HEK293 (cell line): ENCODE measurements around the gene KPNA4.

Experiments used
- CTCF ChIA-PET: fragments of 350-600 bp; formaldehyde crosslinking; extraction: SDS; loops from one replicate; lab custom pipeline; 2021; ENCODE audit warnings: antibody characterized with exemption; lab: Yijun Ruan, JAX
- POLR2A ChIA-PET: fragments of 300-600 bp; formaldehyde crosslinking; extraction: SDS; loops from one replicate; lab custom pipeline; 2020; ENCODE audit warnings: antibody characterized with exemption, inconsistent platforms; lab: Yijun Ruan, JAX
- H3K27ac ChIP-seq: fragments of 200-500 bp; sonication (Bioruptor generic); 2 replicates; pipeline ENCODE4 v1.5.1; 2014; ENCODE audit warnings: low read depth, low read length, control low read depth, inconsistent platforms; ENCODE audit errors: extremely low read depth
- H3K36me3 ChIP-seq, 2 experiments: fragments of 200-500 bp in 1 of 2; sonication (Bioruptor generic) in 1 of 2; 1 replicate in 1 of 2; 2 replicates in 1 of 2; pipeline ENCODE4 v1.5.1; 2014 to 2017; ENCODE audit warnings: inconsistent platforms in 2 of 2, low read length in 2 of 2; ENCODE audit not compliant: control insufficient read depth in 2 of 2, insufficient read depth in 1 of 2
- H3K4me1 ChIP-seq: fragments of 200-500 bp; sonication (Bioruptor generic); 2 replicates; pipeline ENCODE4 v1.5.1; 2014; ENCODE audit warnings: mild to moderate bottlenecking, low read length, inconsistent platforms; ENCODE audit not compliant: control insufficient read depth, insufficient read depth
- H3K4me3 ChIP-seq: 2 replicates; pipeline ENCODE4 v1.5.1; 2011; ENCODE audit warnings: low read depth, mild to moderate bottlenecking, control low read depth, low read length, moderate library complexity
- H3K9me3 ChIP-seq: fragments of 200-500 bp; sonication (Bioruptor generic); 2 replicates; pipeline ENCODE4 v1.5.1; 2014; ENCODE audit warnings: low read depth, low read length, inconsistent platforms; ENCODE audit not compliant: control insufficient read depth, insufficient read depth
- BCL11B ChIP-seq: fragments of 450-650 bp; formaldehyde crosslinking; IDR thresholded peaks from 2 replicates; pipeline ENCODE4 v1.5.1; 2016; ENCODE audit warnings: low read depth, missing biosample characterization, missing genetic modification characterization
- BCL6B ChIP-seq: fragments of 450-650 bp; formaldehyde crosslinking; IDR thresholded peaks from 2 replicates; pipeline ENCODE4 v1.5.1; 2017; ENCODE audit warnings: missing biosample characterization, missing genetic modification characterization
- EGR2 ChIP-seq: fragments of 450-650 bp; formaldehyde crosslinking; IDR thresholded peaks from 2 replicates; pipeline ENCODE4 v1.5.1; 2016; ENCODE audit warnings: low read depth, missing biosample characterization, missing genetic modification characterization
- GLI2 ChIP-seq: fragments of 450-650 bp; formaldehyde crosslinking; IDR thresholded peaks from 2 replicates; pipeline ENCODE4; 2017; ENCODE audit warnings: missing biosample characterization, missing genetic modification characterization, low read depth, borderline replicate concordance
- HOXC10 ChIP-seq: sonication (generic); formaldehyde crosslinking; IDR thresholded peaks from 2 replicates; pipeline ENCODE4 v1.8.1; 2023; ENCODE audit warnings: mild to moderate bottlenecking, missing genetic modification reagents
- KLF8 ChIP-seq: fragments of 450-650 bp; formaldehyde crosslinking; IDR thresholded peaks from 2 replicates; pipeline ENCODE4 v1.5.1; 2016; ENCODE audit warnings: missing biosample characterization, missing genetic modification characterization
- REPIN1 ChIP-seq: fragments of 450-650 bp; formaldehyde crosslinking; IDR thresholded peaks from 2 replicates; pipeline ENCODE4 v1.5.1; 2017; ENCODE audit warnings: missing biosample characterization, missing genetic modification characterization, low read depth
- SCRT2 ChIP-seq: fragments of 450-650 bp; formaldehyde crosslinking; IDR thresholded peaks from 2 replicates; pipeline ENCODE4 v1.5.1; 2016; ENCODE audit warnings: missing biosample characterization, missing genetic modification characterization
- SP3 ChIP-seq: fragments of 450-650 bp; formaldehyde crosslinking; IDR thresholded peaks from 2 replicates; pipeline ENCODE4 v1.5.1; 2016; ENCODE audit warnings: missing biosample characterization, missing genetic modification characterization
- YY2 ChIP-seq: fragments of 450-650 bp; formaldehyde crosslinking; IDR thresholded peaks from 2 replicates; pipeline ENCODE4 v1.5.1; 2016; ENCODE audit warnings: missing biosample characterization, missing genetic modification characterization
- ZBTB1 ChIP-seq: fragments of 450-650 bp; formaldehyde crosslinking; IDR thresholded peaks from 2 replicates; pipeline ENCODE4 v1.5.1; 2016; ENCODE audit warnings: missing biosample characterization, missing genetic modification characterization
- ZBTB20 ChIP-seq: fragments of 450-650 bp; formaldehyde crosslinking; IDR thresholded peaks from 2 replicates; pipeline ENCODE4 v1.5.1; 2016; ENCODE audit warnings: missing biosample characterization, missing genetic modification characterization
- ZEB2 ChIP-seq: fragments of 450-650 bp; formaldehyde crosslinking; IDR thresholded peaks from 2 replicates; pipeline ENCODE4 v1.5.1; 2016; ENCODE audit warnings: missing biosample characterization, missing genetic modification characterization
- ZIC2 ChIP-seq: fragments of 450-650 bp; formaldehyde crosslinking; IDR thresholded peaks from 2 replicates; pipeline ENCODE4 v1.5.1; 2016; ENCODE audit warnings: missing biosample characterization, missing genetic modification characterization
- ZNF10 ChIP-seq: fragments of 450-650 bp; formaldehyde crosslinking; IDR thresholded peaks from 2 replicates; pipeline ENCODE4 v1.5.1; 2017; ENCODE audit warnings: missing biosample characterization, missing genetic modification characterization
- ZNF19 ChIP-seq: fragments of 450-650 bp; formaldehyde crosslinking; IDR thresholded peaks from 2 replicates; pipeline ENCODE4; 2016; ENCODE audit warnings: missing biosample characterization, missing genetic modification characterization, low read depth
- ZNF266 ChIP-seq: fragments of 450-650 bp; formaldehyde crosslinking; IDR thresholded peaks from 2 replicates; pipeline ENCODE4 v1.5.1; 2016; ENCODE audit warnings: missing biosample characterization, missing genetic modification characterization, low read depth
- ZNF274 ChIP-seq, 2 experiments: fragments of 200-500 bp in 1 of 2; fragments of 450-650 bp in 1 of 2; sonication (Bioruptor generic) in 1 of 2; formaldehyde crosslinking in 1 of 2; IDR thresholded peaks; 2 replicates each; pipeline versions ENCODE4 v1.5.1 to v1.6.1; 2014 to 2016; ENCODE audit warnings: borderline replicate concordance in 1 of 2, inconsistent platforms in 1 of 2, low read length in 1 of 2, missing biosample characterization in 1 of 2, missing genetic modification characterization in 1 of 2
- ZNF280D ChIP-seq: fragments of 450-650 bp; formaldehyde crosslinking; IDR thresholded peaks from 2 replicates; pipeline ENCODE4 v1.5.1; 2016; ENCODE audit warnings: missing biosample characterization, missing genetic modification characterization
- ZNF335 ChIP-seq: fragments of 450-650 bp; formaldehyde crosslinking; conservative IDR thresholded peaks from 2 replicates; pipeline ENCODE4 v1.5.1; 2016; ENCODE audit warnings: missing biosample characterization, missing genetic modification characterization
- ZNF404 ChIP-seq: fragments of 450-650 bp; formaldehyde crosslinking; IDR thresholded peaks from 2 replicates; pipeline ENCODE4 v1.5.1; 2017; ENCODE audit warnings: missing biosample characterization, missing genetic modification characterization
- ZNF449 ChIP-seq: fragments of 450-650 bp; formaldehyde crosslinking; IDR thresholded peaks from 2 replicates; pipeline ENCODE4 v1.5.1; 2017; ENCODE audit warnings: missing biosample characterization, mild to moderate bottlenecking, missing genetic modification characterization, moderate library complexity
- ZNF48 ChIP-seq: fragments of 450-650 bp; formaldehyde crosslinking; IDR thresholded peaks from 2 replicates; pipeline ENCODE4 v1.5.1; 2016; ENCODE audit warnings: missing biosample characterization, missing genetic modification characterization
- ZNF600 ChIP-seq: fragments of 450-650 bp; formaldehyde crosslinking; IDR thresholded peaks from 2 replicates; pipeline ENCODE4 v1.5.1; 2016; ENCODE audit warnings: missing biosample characterization, missing genetic modification characterization
- ZNF626 ChIP-seq: fragments of 450-650 bp; sonication (Bioruptor Pico); formaldehyde crosslinking; IDR thresholded peaks from 2 replicates; pipeline ENCODE4 v1.5.1; 2018; ENCODE audit warnings: missing biosample characterization, missing genetic modification characterization, inconsistent platforms
- ZNF629 ChIP-seq: fragments of 450-650 bp; formaldehyde crosslinking; IDR thresholded peaks from 2 replicates; pipeline ENCODE4 v1.5.1; 2017; ENCODE audit warnings: missing biosample characterization, missing genetic modification characterization
- ZNF645 ChIP-seq: fragments of 450-650 bp; formaldehyde crosslinking; IDR thresholded peaks from 2 replicates; pipeline ENCODE4; 2016; ENCODE audit warnings: missing biosample characterization, missing genetic modification characterization
- ZNF664 ChIP-seq: fragments of 450-650 bp; formaldehyde crosslinking; IDR thresholded peaks from 2 replicates; pipeline ENCODE4 v1.5.1; 2016; ENCODE audit warnings: missing biosample characterization, missing genetic modification characterization
- ZNF670 ChIP-seq: fragments of 450-650 bp; formaldehyde crosslinking; IDR thresholded peaks from 2 replicates; pipeline ENCODE4 v1.5.1; 2016; ENCODE audit warnings: missing biosample characterization, missing genetic modification characterization, low read depth
- ZNF837 ChIP-seq: fragments of 450-650 bp; formaldehyde crosslinking; IDR thresholded peaks from 2 replicates; pipeline ENCODE4 v1.5.1; 2016; ENCODE audit warnings: missing biosample characterization, missing genetic modification characterization
- ZNF843 ChIP-seq: fragments of 450-650 bp; formaldehyde crosslinking; IDR thresholded peaks from 2 replicates; pipeline ENCODE4 v1.5.1; 2016; ENCODE audit warnings: missing biosample characterization, missing genetic modification characterization

KPNA4 gene

GRCh38 chr3:160482796-160483195 is 82.6 kb downstream of the KPNA4 start:
- TF ChIP-seq ZNF266 = no peak
- no peak for TF ChIP-seq ZNF629
- TF ChIP-seq ZNF626 (tag by site-specific recombination) = no peak
- TF ChIP-seq EGR2 = no peak
- no peak for TF ChIP-seq ZBTB20
- TF ChIP-seq ZNF600 (tag by site-specific recombination) = no peak
- no peak for TF ChIP-seq ZNF48 (tag by site-specific recombination)
- TF ChIP-seq ZIC2 (tag by site-specific recombination) = no peak
- no peak for TF ChIP-seq SP3 (tag by site-specific recombination)
- no peak for TF ChIP-seq BCL6B (tag by site-specific recombination)
- no peak for TF ChIP-seq ZNF449 (tag by site-specific recombination)
- TF ChIP-seq ZNF335 (tag by site-specific recombination) = no peak
- TF ChIP-seq ZNF280D (tag by site-specific recombination) = no peak
- TF ChIP-seq ZBTB1 (tag by site-specific recombination) = no peak
- TF ChIP-seq ZNF670 = no peak
- no peak for TF ChIP-seq ZNF19 (tag by site-specific recombination)
- TF ChIP-seq ZNF404 (tag by site-specific recombination) = no peak
- TF ChIP-seq KLF8 = no peak
- no peaks in the 10 kb centered on the region for H3K36me3 ChIP-seq
- ChIA-PET POLR2A (no interaction called here), CTCF (interaction anchor here (0.6 to 1.6 kb wide), 3 partner anchors 320 to 586 kb away, joined by 3 to 12 read pairs (median 4); no protein-coding TSS in a partner anchor)
- no peak overlapping the region for H3K27ac ChIP-seq
- H3K9me3 ChIP-seq = no peaks in the 10 kb centered on the region
- no peak overlapping the region for H3K4me3 ChIP-seq
- H3K4me1 ChIP-seq = no peaks in the 10 kb centered on the region

- no peak for TF ChIP-seq ZNF664 (tag by site-specific recombination)
- TF ChIP-seq ZNF274 (IDR thresholded peaks at IDR 0.05; ENCODE audit: low read length) = no peak
- no peak for TF ChIP-seq ZNF274 (tag by site-specific recombination; IDR thresholded peaks at IDR 0.05; ENCODE audit: borderline replicate concordance)
- no peak for TF ChIP-seq EGR2
- no peak for TF ChIP-seq REPIN1 (tag by site-specific recombination)
- no peak for TF ChIP-seq YY2 (tag by site-specific recombination)
- no peak for TF ChIP-seq ZNF843 (tag by site-specific recombination)
- TF ChIP-seq BCL11B (tag by site-specific recombination) = no peak
- TF ChIP-seq HOXC10 (CRISPR knock-in tag) = no peak
- no peak for TF ChIP-seq GLI2 (tag by site-specific recombination)
- no peak for TF ChIP-seq ZEB2 (tag by site-specific recombination)
- no peak for TF ChIP-seq ZNF837 (tag by site-specific recombination)
- no peak for TF ChIP-seq SCRT2 (tag by site-specific recombination)
- TF ChIP-seq ZNF10 (tag by site-specific recombination) = no peak
- TF ChIP-seq ZNF19 (tag by site-specific recombination) = no peak
- no peak for TF ChIP-seq ZNF645 (tag by site-specific recombination)
Observed at GRCh38 chr3:160481856-160482255, 83.5 kb downstream of the KPNA4 start.

More at GRCh38 chr3:160481856-160482255, 83.5 kb downstream of the KPNA4 start:
- no peaks in the 10 kb centered on the region for H3K9me3 ChIP-seq
- no peak overlapping the region for H3K4me3 ChIP-seq
- CTCF ChIA-PET = interaction anchor here (1.5 to 1.6 kb wide), 2 partner anchors 319 to 449 kb away, joined by 4 to 12 read pairs; no protein-coding TSS in a partner anchor
- H3K4me1 ChIP-seq = no peaks in the 10 kb centered on the region
- no peak overlapping the region for H3K27ac ChIP-seq
- POLR2A ChIA-PET = no interaction called here
- no peaks in the 10 kb centered on the region for H3K36me3 ChIP-seq
